NCI-H2081 (cell line): ENCODE results near the gene PATL1.
A peak's percentile ranks its signal among the peaks of the same experiment; 100 is the strongest.

Experiments used
- DNase-seq, 2 experiments: peaks; one replicate each; lab custom pipeline; 2025; lab: John Stamatoyannopoulos, UW

Gene PATL1

GRCh38 chr11:59615120-59615636 lies 53.7 kb downstream of the PATL1 start:
- peak; percentile 15 to 70 for DNase-seq

DNA sequence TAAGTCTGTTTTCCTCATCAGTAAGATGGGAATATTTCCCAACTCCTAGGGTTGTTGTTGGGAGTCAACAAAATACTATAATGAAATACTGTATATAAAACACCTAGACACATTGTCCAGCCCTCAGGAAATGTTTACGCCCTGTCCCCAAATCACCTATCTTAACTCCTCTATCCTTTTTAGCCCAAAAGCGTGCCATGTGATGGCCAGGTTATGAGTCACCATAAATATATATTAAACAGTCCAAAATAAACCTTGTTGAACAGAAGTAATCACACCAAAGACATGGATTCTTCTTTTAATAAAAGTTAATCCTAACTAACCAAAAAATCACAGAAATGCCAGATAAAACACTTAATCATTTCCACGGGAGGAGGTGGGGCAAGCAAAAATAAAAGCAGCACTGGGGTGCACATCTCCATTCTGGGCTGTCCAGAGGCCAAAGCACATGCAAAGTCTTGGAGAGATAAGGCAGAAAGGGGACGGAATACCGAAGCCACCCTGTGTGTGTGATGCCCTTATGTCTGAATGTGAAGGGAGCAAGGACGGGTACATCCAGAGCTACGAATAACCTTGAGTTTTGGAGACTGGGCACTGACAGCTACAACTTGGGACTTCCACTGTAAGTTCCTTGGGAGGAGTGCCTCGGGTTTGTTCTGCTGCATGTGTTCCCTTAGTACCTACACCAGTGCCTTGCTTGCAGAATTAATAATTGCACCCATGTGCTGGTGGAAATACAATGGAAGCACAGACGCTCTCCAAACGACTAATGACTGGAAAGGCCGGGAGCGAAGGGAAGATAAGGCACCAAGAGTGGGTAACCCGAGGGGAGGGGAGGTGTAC lies 54.3 kb downstream of the PATL1 start:
- DNase-seq = no peak

GRCh38 chr11:59611570-59612565 lies 57.0 kb downstream of the PATL1 start:
- peak; percentile 29 to 68 for DNase-seq

GRCh38 chr11:59610289-59610688 lies 58.5 kb downstream of the PATL1 start:
- no peak for DNase-seq

GRCh38 chr11:59607703-59608454 lies 61.0 kb downstream of the PATL1 start:
- no peak for DNase-seq

GRCh38 chr11:59602432-59602831 lies 66.4 kb downstream of the PATL1 start:
- DNase-seq = no peak

GRCh38 chr11:59601788-59602187 lies 67.0 kb downstream of the PATL1 start:
- no peak for DNase-seq

DNA sequence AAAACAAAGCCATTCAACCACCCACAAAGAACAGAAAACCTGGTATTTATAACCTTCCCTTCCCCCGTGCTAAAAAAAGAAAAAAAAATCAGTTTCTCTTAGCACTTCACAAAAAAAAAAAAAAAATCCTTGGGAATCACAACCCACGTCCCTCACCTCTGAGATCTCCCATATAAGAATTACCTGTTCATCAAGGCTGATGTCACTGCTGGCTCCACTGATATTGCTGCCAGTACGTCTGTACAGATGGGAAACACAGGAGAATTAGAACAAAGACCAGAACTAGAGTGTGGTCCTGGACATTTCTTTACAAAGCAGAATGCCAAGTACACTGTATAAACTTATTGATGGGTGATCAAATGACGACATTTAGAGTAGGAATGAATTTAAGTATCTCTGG lies 68.2 kb downstream of the PATL1 start:
- DNase-seq = no peak

DNA sequence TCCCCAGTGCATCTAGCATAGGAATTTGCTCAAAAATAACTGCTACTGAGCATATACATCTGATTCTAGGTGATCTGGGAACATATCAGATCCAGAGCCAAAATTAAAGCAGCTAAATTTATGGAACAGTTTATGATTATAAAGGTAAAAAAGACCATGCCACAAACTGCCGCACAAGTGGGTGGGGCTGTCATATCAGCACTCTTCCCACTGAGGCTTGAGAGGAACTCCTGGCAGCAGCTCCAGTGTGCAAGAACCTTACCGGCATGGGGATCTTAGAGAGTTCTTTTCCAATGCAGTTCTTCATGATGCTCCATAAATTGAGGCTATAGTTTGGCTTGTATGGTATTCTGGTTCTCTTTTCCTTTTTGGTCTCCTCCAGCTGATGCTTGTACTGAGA lies 68.6 kb downstream of the PATL1 start:
- DNase-seq = no peak

DNA sequence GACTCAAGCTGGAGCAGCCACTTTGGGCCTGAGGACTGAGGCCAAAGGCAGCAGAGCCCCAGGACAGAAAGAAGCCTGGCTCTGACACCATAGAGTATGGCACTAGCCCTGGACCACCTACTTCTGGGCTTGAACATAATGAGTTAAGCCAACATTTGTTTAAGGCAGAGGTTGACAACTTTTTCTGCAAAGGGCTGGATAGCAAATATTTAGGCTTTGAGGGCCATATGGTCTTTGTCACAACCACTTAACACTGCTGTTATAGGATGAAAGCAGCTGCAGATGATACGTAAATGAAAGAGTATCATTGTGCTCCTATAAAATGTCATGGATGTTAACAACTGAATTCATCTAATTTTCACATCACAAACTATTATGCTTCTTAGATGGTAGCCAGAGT lies 69.9 kb downstream of the PATL1 start:
- no peak for DNase-seq
